Measurements from ENCODE around the gene STARD13. TPM values are rescaled to one million over a fixed set of nuclear protein-coding genes. Genes with fewer than 3 reads are reported as not detected.

The STARD13 gene
- total RNA-seq, 1 experiment from 2014 or later = 11.3 TPM

DNA sequence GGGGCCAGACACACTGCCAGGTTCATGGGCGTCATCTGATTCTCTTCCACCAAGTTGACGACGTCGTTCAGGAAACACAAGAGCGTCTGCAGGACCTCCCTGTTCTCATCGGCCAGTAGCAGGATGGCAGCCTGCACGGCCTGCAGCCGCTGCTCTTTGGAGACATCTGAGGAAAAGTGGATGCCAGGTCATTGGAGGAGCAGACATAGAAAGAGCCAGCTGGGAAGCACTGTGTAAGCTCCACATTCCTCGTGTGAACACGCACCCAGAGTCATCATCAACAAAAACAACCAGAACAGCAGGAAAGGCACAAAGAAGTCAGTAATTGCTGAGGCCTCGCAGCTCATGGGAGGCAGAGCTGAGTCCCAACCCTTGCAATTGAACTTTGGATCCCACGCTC, 172.8 kb downstream of the STARD13 start:
- CTCF ChIA-PET = no interaction called here
- TF ChIP-seq, protein P1, sequence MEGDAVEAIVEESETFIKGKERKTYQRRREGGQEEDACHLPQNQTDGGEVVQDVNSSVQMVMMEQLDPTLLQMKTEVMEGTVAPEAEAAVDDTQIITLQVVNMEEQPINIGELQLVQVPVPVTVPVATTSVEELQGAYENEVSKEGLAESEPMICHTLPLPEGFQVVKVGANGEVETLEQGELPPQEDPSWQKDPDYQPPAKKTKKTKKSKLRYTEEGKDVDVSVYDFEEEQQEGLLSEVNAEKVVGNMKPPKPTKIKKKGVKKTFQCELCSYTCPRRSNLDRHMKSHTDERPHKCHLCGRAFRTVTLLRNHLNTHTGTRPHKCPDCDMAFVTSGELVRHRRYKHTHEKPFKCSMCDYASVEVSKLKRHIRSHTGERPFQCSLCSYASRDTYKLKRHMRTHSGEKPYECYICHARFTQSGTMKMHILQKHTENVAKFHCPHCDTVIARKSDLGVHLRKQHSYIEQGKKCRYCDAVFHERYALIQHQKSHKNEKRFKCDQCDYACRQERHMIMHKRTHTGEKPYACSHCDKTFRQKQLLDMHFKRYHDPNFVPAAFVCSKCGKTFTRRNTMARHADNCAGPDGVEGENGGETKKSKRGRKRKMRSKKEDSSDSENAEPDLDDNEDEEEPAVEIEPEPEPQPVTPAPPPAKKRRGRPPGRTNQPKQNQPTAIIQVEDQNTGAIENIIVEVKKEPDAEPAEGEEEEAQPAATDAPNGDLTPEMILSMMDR (IDR thresholded peaks at IDR 0.05; ENCODE audit: unreplicated experiment) = no peak
- no peak for DNase-seq
- Mint-ChIP-seq H3K4me3 (ENCODE audit: low read depth, unreplicated experiment) (no peak overlapping the region), H3K9me3 (ENCODE audit: low read depth, unreplicated experiment) (no peaks in the 10 kb centered on the region), H3K27me3 (ENCODE audit: unreplicated experiment) (no peaks in the 10 kb centered on the region), H3K27ac (ENCODE audit: unreplicated experiment) (no peak overlapping the region), H3K4me1 (ENCODE audit: low read depth, unreplicated experiment) (no peaks in the 10 kb centered on the region), H3K36me3 (ENCODE audit: insufficient read depth, unreplicated experiment) (no peaks in the 10 kb centered on the region)
- intact Hi-C loops (cut with micrococcal nuclease; ENCODE audit: unreplicated experiment) = no loop called here
- BruUV-seq (replicated peaks) = no TSS peak

DNA sequence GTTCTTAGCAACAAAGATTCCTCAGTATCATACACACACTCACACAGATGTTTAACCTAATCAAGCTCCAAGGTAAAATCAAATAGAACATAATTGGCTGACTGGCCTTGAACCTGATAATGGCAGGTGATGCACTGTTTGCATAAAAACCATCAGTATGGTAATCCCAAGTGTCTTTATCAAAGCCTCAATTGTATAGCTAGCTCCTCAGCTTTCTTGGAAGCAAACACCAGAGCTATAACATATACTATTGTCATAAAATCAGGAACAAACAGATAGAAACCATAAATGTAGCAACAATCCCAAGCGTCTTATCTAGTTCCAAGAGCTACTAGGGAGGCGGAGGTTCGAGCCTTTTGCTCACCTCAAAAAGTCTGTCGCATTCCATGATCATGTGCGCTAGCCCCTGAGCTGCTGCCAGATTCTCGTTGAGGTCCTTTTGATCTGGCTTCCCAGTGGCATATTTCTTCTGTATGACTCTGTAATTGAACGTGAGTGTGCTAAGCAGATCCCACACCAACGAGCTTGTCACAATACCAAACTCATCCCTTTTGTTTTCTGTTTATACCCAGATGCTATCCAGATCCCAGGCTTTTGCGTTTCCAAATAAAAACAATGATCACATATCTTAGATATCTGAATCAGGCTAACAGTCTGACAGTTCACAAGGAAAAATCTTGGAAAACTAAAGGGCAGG, 174.0 kb downstream of the STARD13 start:
- H3K9me3 Mint-ChIP-seq (ENCODE audit: low read depth, unreplicated experiment) = no peaks in the 10 kb centered on the region
- H3K36me3 Mint-ChIP-seq (ENCODE audit: insufficient read depth, unreplicated experiment) = no peaks in the 10 kb centered on the region
- H3K4me1 Mint-ChIP-seq (ENCODE audit: low read depth, unreplicated experiment) = no peaks in the 10 kb centered on the region
- no peaks in the 10 kb centered on the region for H3K27me3 Mint-ChIP-seq (ENCODE audit: unreplicated experiment)
- H3K27ac Mint-ChIP-seq (ENCODE audit: unreplicated experiment) = no peak overlapping the region
- TF ChIP-seq, protein P1 (IDR thresholded peaks at IDR 0.05; ENCODE audit: unreplicated experiment) = no peak
- CTCF ChIA-PET = no interaction called here
- no peak for DNase-seq
- intact Hi-C loops (cut with micrococcal nuclease; ENCODE audit: unreplicated experiment) = no loop called here
- no TSS peak for BruUV-seq (replicated peaks)
- H3K4me3 Mint-ChIP-seq (ENCODE audit: low read depth, unreplicated experiment) = no peak overlapping the region

DNA sequence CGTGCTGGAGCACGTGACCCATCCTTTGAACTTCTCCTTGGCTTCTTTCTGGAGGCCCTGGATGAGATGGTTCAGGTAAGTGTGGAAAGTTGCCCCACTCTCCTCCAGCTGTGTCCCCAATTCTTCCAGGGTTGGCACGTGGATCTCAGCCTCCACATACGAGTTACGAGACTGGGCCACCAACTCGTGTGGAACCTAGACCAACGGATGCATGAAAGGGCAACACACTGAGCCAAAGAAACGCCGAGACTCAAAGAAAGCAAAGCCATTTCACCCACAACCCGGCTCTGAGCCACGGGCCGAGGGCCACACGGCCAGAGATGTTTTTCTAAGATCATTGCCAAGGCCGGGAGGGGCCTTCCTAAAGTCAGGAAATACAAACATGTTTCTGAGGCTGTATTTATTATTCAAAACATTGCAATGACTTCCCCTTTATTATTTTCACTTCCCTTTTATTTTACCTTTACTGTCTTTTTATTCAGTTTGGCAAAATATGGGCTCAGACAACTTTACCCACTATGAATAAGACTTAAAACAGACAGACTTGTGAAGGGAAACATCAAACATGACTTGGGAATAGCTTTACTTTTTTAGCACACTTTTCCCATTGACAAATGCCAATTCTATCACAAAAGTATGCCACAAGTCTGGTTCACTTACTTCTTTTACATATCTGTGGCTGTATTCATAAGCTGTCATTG, 174.7 kb downstream of the STARD13 start:
- Mint-ChIP-seq H3K4me3 (ENCODE audit: low read depth, unreplicated experiment) (no peak overlapping the region), H3K4me1 (ENCODE audit: low read depth, unreplicated experiment) (no peaks in the 10 kb centered on the region), H3K27me3 (ENCODE audit: unreplicated experiment) (no peaks in the 10 kb centered on the region), H3K36me3 (ENCODE audit: insufficient read depth, unreplicated experiment) (no peaks in the 10 kb centered on the region), H3K9me3 (ENCODE audit: low read depth, unreplicated experiment) (no peaks in the 10 kb centered on the region), H3K27ac (ENCODE audit: unreplicated experiment) (no peak overlapping the region)
- intact Hi-C loops (cut with micrococcal nuclease; ENCODE audit: unreplicated experiment) = no loop called here
- CTCF ChIA-PET = no interaction called here
- TF ChIP-seq, protein P1 (IDR thresholded peaks at IDR 0.05; ENCODE audit: unreplicated experiment) = no peak
- BruUV-seq (replicated peaks) = no TSS peak
- DNase-seq = no peak

DNA sequence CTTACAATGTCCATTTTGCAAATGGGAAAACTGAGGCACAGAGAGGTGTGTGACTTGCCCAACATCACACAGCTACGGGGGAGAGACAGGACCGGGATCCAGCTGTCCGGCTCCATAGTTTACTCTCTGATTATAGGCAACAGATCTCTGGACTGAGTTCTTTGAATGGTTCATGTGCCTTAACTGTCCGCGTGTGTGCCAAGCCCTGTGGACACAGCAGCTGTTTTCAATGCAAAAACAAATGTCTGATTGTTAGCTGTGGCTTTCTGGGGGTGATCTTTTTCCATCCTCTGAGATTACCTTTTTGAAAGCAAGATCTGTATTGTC, 175.2 kb downstream of the STARD13 start:
- CTCF ChIA-PET = no interaction called here
- TF ChIP-seq, protein P1 (IDR thresholded peaks at IDR 0.05; ENCODE audit: unreplicated experiment) = no peak
- H3K27ac Mint-ChIP-seq (ENCODE audit: unreplicated experiment) = no peak overlapping the region
- H3K4me1 Mint-ChIP-seq (ENCODE audit: low read depth, unreplicated experiment) = no peaks in the 10 kb centered on the region
- no peaks in the 10 kb centered on the region for H3K9me3 Mint-ChIP-seq (ENCODE audit: low read depth, unreplicated experiment)
- no peak overlapping the region for H3K4me3 Mint-ChIP-seq (ENCODE audit: low read depth, unreplicated experiment)
- no peaks in the 10 kb centered on the region for H3K36me3 Mint-ChIP-seq (ENCODE audit: insufficient read depth, unreplicated experiment)
- DNase-seq = no peak
- no TSS peak for BruUV-seq (replicated peaks)
- H3K27me3 Mint-ChIP-seq (ENCODE audit: unreplicated experiment) = no peaks in the 10 kb centered on the region
- intact Hi-C loops (cut with micrococcal nuclease; ENCODE audit: unreplicated experiment) = no loop called here

All from Calu3 (cell line).